GM21447 (cell line): ENCODE measurements around the gene C3orf18.

Experiments
- ATAC-seq: cut with Tn5 transposase; IDR thresholded peaks from one replicate; pipeline ENCODE4 v1.9.1; 2021; ENCODE audit not compliant: unreplicated experiment

C3orf18 gene

DNA sequence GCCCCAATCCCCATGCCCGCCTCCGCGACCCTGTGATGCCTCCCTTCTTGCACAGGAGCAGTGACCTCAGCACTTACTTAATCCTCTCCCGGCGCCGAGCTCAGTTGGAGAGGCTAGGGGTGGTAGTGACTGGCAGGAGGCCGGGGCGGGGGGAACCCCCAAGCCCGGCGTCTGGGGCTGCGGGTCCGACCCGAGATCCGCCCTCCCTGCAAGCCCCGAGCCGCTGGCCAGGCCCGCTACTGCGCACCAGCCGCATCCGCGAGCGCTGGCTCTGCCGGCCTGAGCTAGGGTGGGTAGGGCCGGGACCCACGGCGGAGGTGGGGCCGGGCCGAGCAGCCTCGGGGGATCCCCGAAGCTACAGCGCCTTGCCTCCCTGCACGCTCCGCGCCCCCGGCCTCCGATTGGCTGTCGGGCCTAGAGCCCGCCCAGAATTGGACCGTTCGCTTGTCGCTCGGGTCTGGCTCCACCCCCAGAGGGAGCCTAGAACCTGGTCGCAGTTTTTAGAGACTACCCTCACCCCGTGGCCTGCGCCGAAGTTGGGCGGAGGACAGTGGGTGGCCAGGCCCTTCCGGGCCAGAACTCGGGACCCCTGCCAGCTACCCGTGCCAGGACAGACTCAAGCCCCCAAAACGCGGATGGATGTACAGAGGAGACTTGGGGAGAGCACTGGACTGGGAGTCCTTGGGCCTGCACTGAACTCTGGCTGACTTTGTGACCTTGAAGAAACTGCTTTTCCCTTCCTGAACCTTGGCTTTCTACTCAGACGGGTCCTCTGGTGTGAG lies at the start of gene C3orf18:
TSS of gene C3orf18 (minus strand) at position 362 of the 782 bp plus-strand sequence. CDS start 2,048 bp downstream, outside the sequence.
- peak; percentile 84 for ATAC-seq

- ATAC-seq = peak; percentile 55
Measured at GRCh38 chr3:50616770-50617095, 49.2 kb upstream of the C3orf18 start.

DNA sequence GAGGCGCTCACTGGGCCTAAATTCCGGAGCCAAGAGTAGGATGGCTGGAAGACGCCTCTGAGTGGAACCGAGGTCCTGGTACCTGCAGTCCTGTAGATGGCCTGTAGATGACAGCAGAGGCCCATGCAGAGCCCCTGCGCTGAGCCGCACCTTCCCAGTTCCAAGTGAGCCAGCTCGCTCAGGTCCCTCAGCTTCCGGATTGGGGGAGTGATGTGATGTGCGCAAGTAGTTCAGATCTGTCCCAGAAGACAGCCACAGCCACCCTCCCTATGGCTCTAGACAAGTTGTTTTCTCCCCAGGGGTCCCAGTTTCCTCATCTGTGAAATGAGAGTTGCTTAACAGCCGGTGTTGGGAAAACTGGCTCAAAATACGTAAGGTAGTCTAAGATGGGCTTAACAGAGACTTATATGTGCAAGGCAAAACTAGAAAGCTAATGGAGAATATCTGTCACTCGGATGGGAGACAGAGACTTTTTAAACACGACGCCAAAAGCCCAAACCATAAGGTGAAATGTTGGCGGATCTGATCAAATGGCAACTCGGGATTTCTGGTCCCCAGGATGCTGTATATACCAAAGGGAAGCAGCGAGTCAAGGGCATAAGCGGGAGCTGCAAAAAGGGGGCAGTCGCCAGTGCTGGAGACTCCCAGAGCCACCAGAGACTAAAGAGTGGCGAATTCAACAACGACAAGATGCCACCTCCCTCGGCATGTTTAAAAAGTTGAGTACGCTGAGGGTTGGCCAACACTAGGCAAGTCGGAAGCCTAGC lies 48.6 kb upstream of the C3orf18 start:
- peak; percentile 27 for ATAC-seq

GRCh38 chr3:50615190-50615589 lies 47.6 kb upstream of the C3orf18 start:
- ATAC-seq = no peak

- ATAC-seq = no peak
Measured at GRCh38 chr3:50612970-50613846, 45.7 kb upstream of the C3orf18 start.

DNA sequence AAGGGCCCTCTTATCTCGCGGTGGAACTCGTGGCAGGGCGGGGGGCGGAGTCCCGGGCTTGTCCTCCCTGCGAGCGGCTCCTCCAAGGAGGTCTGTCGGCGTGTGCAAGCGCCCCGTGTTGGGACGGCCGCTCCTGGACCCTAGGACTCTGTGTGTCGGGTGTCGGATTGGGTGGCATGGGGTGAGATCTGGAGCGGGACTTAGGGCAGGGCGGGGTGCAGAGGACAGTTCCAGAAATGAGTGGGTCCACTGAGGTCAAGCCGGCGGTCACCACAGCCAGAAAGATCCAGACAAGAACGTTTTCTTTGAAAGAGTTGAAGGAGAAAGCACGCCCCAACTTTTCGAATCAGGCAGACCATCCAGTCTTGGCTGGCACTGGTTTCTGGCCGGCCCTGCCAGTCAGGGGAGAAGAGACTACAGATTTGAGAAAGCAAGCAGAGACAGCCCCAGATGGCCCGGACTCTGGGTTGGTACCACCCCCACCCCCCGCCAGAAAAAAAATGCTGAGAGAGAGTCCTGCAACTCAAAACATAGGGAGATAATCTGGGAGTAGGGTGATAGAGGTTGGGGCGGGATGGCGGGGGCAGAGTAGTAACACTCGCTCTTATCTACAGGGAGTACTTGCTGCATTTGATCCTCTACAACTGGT lies 44.8 kb upstream of the C3orf18 start:
- no peak for ATAC-seq

DNA sequence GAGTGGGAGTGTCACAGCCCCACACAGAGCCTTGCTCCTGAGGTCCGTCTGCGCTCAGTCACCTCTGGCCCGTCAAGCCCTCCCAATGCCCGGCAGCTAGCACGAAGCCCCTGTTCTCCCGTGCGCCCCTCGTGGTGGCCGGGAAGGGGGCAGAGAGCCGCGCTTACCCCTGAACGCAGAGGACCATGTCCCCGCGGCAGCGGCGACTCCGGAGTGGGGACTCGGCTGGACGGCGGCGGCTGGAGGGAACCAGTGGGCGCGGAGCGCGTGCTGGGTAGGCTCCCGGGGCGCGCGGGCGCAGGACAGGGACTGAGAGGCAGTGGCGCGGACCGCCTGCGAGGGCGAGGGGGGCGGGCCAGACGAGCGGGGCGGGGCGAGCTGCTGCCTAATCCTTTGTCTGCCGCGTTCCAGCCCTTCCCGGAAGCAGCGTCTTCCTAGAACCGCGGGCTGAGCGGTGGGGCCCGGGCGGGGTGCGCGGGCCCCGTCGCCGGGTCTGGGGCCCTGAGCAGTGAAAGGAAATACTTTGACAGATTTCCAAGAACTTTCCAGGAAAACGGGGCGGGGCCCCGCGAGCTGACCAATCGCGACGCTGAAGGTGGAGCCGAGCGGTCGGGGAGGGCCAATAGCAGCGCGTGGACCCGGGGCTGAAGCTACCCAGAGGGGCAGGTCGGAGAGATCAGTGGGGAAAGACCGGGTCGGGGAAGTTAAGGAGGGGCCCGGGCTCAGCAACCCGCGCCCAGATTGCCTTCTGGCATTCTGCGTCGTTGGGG lies 44.1 kb upstream of the C3orf18 start, which contains the start of gene CISH:
TSS of gene CISH (minus strand) at position 311 of the 770 bp plus-strand sequence. CDS start at position 187, 124 bp downstream.
- peak; percentile 67 for ATAC-seq

- ATAC-seq = no peak
Measured at GRCh38 chr3:50610992-50611463, 43.5 kb upstream of the C3orf18 start.

DNA sequence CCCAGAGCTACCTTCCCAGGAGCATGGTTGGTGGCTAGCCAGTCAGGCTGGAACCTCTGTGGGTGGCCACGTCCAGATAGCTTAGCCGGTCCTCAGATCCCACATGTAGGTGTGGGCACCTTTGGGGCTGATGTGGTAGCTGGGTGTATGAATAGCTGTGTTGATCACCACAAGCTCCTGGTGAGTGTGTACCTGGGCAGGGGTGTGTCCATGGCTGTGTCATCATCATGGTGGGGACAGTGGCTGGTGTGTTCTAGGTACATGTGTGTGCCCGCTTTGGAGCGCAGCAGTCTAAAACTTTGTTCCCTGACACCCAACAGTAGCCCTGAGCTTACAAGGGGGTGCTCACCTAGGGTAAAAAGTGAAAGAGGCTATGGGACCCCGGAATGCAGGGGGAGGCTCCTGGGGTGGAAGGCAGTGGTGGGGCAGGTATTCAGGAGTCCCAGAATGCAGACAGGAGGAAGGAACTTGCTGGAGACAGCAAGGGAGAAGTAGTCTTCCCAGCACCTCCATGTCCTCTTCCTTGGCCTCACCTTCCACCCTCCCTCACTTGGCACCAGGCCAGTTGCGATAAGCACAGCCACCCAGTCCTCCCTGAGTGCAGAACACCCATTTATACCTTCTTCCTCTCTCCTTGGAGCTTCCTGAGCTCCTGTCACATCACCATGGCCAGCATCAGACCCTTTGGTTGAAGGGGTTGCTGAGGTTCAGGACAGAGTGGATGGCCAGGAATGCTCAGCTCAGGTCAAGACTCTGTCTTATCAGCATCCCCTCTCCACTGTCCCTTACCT lies 42.8 kb upstream of the C3orf18 start:
- ATAC-seq = no peak

DNA sequence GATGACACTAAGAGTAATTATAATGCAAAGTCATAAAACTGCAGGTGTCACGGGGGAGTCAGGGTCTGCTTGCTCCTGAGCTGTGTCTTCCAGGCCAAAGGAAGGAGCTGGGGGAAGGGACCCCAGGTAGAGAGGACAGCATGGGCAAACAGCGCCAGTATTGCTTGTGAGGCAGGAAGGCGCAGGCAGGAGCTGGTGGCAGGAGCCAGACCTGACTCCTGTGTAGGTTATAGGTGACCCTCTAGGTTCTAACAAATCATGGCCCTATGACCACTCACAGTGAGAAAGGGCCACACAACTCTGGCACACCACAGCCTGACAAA lies 42.2 kb upstream of the C3orf18 start:
- ATAC-seq = no peak

DNA sequence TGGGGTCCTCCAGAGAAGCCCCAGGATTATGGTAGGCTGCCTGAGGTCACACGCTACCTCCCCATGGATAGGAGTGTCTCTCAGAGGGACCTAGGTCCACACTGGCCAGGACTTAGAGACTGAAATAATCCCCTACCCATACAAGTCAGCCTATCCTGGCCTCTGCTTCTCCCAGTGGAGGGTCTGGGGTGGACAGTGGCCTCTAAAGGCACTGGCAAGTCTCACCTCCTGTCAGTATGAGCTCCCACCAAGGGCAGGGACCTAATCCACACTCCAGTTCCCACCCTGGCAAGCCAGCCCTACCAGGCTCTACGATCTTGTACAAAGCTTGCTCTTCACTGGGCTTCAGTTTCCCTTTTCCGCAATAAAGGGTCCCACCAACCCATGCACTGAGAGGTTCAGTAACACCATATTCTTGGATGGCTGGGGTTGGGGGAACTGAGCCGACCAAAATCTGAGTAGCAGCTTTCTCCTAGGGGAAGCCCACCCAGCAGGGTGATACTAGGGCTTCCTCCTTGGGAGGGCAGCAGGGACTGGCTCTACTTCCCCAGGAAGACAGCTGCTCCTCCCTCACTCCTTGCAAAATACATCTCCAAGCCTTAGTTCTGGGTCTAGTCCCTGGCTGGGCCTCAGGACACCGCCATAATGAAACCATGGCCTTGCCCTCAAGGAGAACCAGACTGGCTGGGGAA lies 41.7 kb upstream of the C3orf18 start:
- no peak for ATAC-seq

DNA sequence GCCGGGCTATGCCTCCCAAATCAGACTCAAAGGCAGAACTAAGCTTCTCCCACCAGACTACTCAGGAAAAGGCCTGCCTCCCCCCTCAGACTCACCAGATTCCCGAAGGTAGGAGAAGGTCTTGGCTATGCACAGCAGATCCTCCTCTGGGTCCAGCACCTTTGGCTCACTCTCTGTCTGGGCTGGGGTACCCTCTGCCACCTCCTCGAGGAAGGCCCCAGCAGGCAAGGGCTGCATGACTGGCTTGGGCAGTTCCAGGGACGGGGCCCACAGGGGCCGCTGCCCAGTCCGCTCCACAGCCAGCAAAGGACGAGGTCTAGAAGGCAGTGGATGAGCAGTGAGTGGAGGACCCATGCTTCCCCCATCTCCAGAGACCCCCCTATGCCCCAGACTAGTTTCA lies 40.7 kb upstream of the C3orf18 start:
- ATAC-seq = no peak

DNA sequence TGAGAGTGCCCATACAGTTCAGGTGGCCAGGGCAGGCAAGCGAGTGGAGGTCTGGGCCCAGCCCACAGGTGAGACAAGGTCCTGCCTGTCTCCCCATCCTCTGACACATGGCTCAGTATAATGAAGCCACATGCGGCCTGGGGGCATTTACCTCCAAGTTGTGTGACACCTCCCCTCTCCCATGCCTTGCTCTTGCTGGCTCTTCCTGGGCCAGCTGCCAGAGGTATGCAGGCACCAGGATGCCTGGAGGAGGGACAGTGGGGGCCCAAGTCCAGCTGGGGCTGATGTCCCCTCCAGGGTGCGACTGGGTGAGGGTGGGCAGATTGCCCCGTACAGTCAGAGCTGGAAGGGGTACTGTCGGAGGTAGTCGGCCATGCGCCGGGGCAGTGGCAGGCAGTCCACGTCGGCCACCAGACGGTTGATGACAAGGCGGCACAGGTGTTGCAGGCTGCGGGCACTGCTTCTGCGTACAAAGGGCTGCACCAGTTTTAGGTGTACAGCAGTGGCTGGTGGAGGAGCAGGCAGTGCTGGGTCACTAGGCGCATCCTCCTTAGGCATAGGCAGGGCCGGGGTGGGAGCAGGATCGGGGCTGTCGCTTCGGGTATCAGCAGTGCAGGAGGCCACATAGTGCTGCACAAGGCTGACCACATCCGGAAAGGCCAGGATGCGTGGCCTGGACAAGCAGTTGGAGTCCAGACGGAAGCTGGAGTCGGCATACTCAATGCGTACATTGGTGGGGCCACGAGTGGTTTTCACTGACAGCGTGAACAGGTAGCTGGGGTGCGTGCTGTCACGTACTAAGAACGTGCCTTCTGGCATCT lies 39.9 kb upstream of the C3orf18 start:
- no peak for ATAC-seq

DNA sequence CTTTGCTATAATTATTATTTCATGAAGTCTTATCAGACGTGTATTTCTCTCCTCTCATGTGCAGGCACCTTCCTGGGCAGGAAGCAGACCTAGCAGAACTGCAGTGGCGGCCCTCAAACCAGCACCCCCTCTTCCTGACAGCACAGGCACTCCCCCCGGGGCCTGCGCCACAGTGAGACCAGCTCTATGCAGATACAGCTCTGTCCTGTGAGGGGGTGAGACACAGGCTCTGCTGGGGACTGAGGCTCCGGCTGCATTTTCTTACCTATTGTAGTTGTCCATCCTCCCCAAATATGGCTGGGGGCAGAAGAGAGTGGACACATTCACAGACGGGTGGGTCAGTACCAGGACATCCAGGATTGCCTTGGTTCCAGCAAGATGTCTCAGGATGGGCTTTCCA lies 39.0 kb upstream of the C3orf18 start:
- ATAC-seq = no peak

GRCh38 chr3:50605901-50606326 lies 38.4 kb upstream of the C3orf18 start:
- ATAC-seq = no peak

GRCh38 chr3:50604628-50605588 lies 37.4 kb upstream of the C3orf18 start:
- ATAC-seq = no peak
